Ishikawa (cell line): ENCODE results near the gene NANS.

Experiments used
- CEBPB ChIP-seq: IDR thresholded peaks from 2 replicates; pipeline ENCODE4 v1.6.1; 2012
- CREB1 ChIP-seq: IDR thresholded peaks from 2 replicates; pipeline ENCODE4 v1.6.1; 2012; ENCODE audit warnings: low read depth
- EGR1 ChIP-seq: IDR thresholded peaks from 2 replicates; pipeline ENCODE4 v1.6.1; 2012
- EP300 ChIP-seq: IDR thresholded peaks from 2 replicates; pipeline ENCODE4 v1.6.1; 2012; ENCODE audit warnings: borderline replicate concordance
- MAX ChIP-seq: IDR thresholded peaks from 2 replicates; pipeline ENCODE4 v1.6.1; 2012
- RAD21 ChIP-seq: IDR thresholded peaks from 2 replicates; pipeline ENCODE4 v1.6.1; 2012; ENCODE audit warnings: low read depth
- REST ChIP-seq: IDR thresholded peaks from 2 replicates; pipeline ENCODE4 v1.6.1; 2012; ENCODE audit warnings: low read depth, mild to moderate bottlenecking
- TAF1 ChIP-seq: IDR thresholded peaks from 2 replicates; pipeline ENCODE4 v1.6.1; 2012; ENCODE audit warnings: low read depth, mild to moderate bottlenecking
- USF1 ChIP-seq: IDR thresholded peaks from 2 replicates; pipeline ENCODE4 v1.6.1; 2012
- YY1 ChIP-seq: IDR thresholded peaks from 2 replicates; pipeline ENCODE4 v1.6.1; 2012; ENCODE audit warnings: low read depth

GRCh38 chr9:98097836-98098235 lies 41.3 kb downstream of the NANS start:
- TF ChIP-seq CREB1: no peak
- no peak for TF ChIP-seq EP300
- no peak for TF ChIP-seq EGR1
- no peak for TF ChIP-seq YY1
- TF ChIP-seq TAF1: no peak
- no peak for TF ChIP-seq USF1
- TF ChIP-seq CEBPB: no peak
- TF ChIP-seq RAD21: no peak
- no peak for TF ChIP-seq MAX
- TF ChIP-seq REST: no peak
